HCT116 (cell line): ENCODE results near the gene GRK5. TPM values are rescaled to one million over a fixed set of nuclear protein-coding genes. Genes with fewer than 3 reads are reported as not detected.

Experiments used
- ATAC-seq: fragments of 200-7000 bp; cut with Tn5 transposase; 2 replicates; pipeline ENCODE4 v1.9.1; 2020; ENCODE audit warnings: mild to moderate bottlenecking, moderate library complexity
- BruUV-seq: library from RNA; stranded (reverse); fragments of 400-500 nt; replicated peaks from 2 replicates; lab custom pipeline; 2021; lab: Mats Ljungman, UMichigan
- CTCF ChIA-PET: fragments of 300-600 bp; sonication (Branson Sonifier 250); formaldehyde crosslinking; loops from one replicate; lab custom pipeline; 2021; ENCODE audit warnings: antibody characterized with exemption; lab: Charles Lee
- POLR2A ChIA-PET: fragments of 300-600, 350-600 bp; sonication (Branson Sonifier 250); formaldehyde crosslinking; loops from one replicate; lab custom pipeline; 2021; ENCODE audit warnings: antibody characterized with exemption; lab: Charles Lee
- RAD21 ChIA-PET, 2 experiments: fragments of 300-600 bp; sonication (Branson Sonifier 250); formaldehyde crosslinking; loops; one replicate each; lab custom pipeline; 2023; ENCODE audit warnings: low total read pairs in 2 of 2; ENCODE audit not compliant: uncharacterized antibody in 2 of 2, unreplicated experiment in 2 of 2, low non-redundant PET in 1 of 2; lab: Charles Lee
- DNase-seq: peaks from one replicate; pipeline ENCODE4 v3.0.0-alpha.2; 2010; ENCODE audit warnings: low read depth, low spot score
- H2AFZ ChIP-seq: fragments of 200-600 bp; shearing (Covaris generic), sonication (generic); 2 replicates; pipeline ENCODE4 v1.6.1; 2017; ENCODE audit warnings: low read depth, mixed run types, mixed read lengths, antibody characterized with exemption, low read length; ENCODE audit not compliant: poor library complexity, severe bottlenecking
- H3K27ac ChIP-seq: 2 replicates; pipeline ENCODE4 v1.5.1; 2012; ENCODE audit warnings: low read depth, low read length
- H3K27me3 ChIP-seq: fragments of 200-600 bp; sonication (generic); 2 replicates; pipeline ENCODE4 v1.6.1; 2016; ENCODE audit warnings: mixed run types, low read length, mixed read lengths; ENCODE audit not compliant: insufficient read depth
- H3K36me3 ChIP-seq, 2 experiments: fragments of 200-500 bp in 1 of 2; fragments of 200-600 bp in 1 of 2; sonication (Bioruptor generic) in 1 of 2; sonication (generic) in 1 of 2; 2 replicates each; pipeline versions ENCODE4 v1.5.1 to v1.6.1; 2014 to 2016; ENCODE audit warnings: low read length in 2 of 2, inconsistent platforms in 1 of 2, mixed read lengths in 1 of 2, mixed run types in 1 of 2; ENCODE audit not compliant: insufficient read depth in 2 of 2, control insufficient read depth in 1 of 2
- H3K4me1 ChIP-seq, 2 experiments: fragments of 200-600 bp in 1 of 2; sonication (generic) in 1 of 2; 2 replicates each; pipeline versions ENCODE4 v1.5.1 to v1.6.1; 2012 to 2017; ENCODE audit warnings: low read length in 2 of 2, inconsistent platforms in 1 of 2, mild to moderate bottlenecking in 1 of 2, mixed read lengths in 1 of 2, mixed run types in 1 of 2, moderate library complexity in 1 of 2; ENCODE audit not compliant: insufficient read depth in 2 of 2, control insufficient read depth in 1 of 2
- H3K4me2 ChIP-seq: fragments of 200-600 bp; sonication (generic); 2 replicates; pipeline ENCODE4 v1.6.1; 2017; ENCODE audit warnings: mixed run types, low read length, mixed read lengths
- H3K4me3 ChIP-seq, 2 experiments: fragments of 200-600 bp in 1 of 2; sonication (generic) in 1 of 2; replicated peaks in 1 of 2; 2 replicates each; pipeline ENCODE4 v1.5.1; 2011 to 2016; ENCODE audit warnings: low read length in 2 of 2, control low read depth in 1 of 2, low read depth in 1 of 2, mild to moderate bottlenecking in 1 of 2, mixed read lengths in 1 of 2, mixed run types in 1 of 2
- H3K79me2 ChIP-seq: fragments of 200-600 bp; sonication (generic); 2 replicates; pipeline ENCODE4 v1.6.1; 2017; ENCODE audit warnings: mild to moderate bottlenecking, mixed run types, low read length, moderate library complexity, mixed read lengths; ENCODE audit not compliant: insufficient read depth
- H3K9ac ChIP-seq: fragments of 200-600 bp; sonication (generic); 2 replicates; pipeline ENCODE4 v1.6.1; 2016; ENCODE audit warnings: low read length, mixed read lengths
- H3K9me2 ChIP-seq: fragments of 200-600 bp; sonication (generic), shearing (Covaris generic); 2 replicates; pipeline ENCODE4 v1.6.1; 2017; ENCODE audit warnings: mixed run types, mild to moderate bottlenecking, moderate library complexity; ENCODE audit not compliant: insufficient read depth
- H3K9me3 ChIP-seq, 2 experiments: fragments of 200-500 bp in 1 of 2; fragments of 200-600 bp in 1 of 2; sonication (Bioruptor generic) in 1 of 2; sonication (generic) in 1 of 2; 2 replicates each; pipeline ENCODE4 v1.6.1; 2014 to 2017; ENCODE audit warnings: low read length in 2 of 2, mixed read lengths in 2 of 2, inconsistent platforms in 1 of 2, low read depth in 1 of 2, mild to moderate bottlenecking in 1 of 2, mixed run types in 1 of 2, moderate library complexity in 1 of 2; ENCODE audit not compliant: control insufficient read depth in 1 of 2, insufficient read depth in 1 of 2
- H4K20me1 ChIP-seq: fragments of 200-600 bp; sonication (generic), shearing (Covaris generic); 2 replicates; pipeline ENCODE4 v1.6.1; 2017; ENCODE audit warnings: mixed run types, mild to moderate bottlenecking, moderate library complexity; ENCODE audit not compliant: insufficient read depth
- ATF3 ChIP-seq: IDR thresholded peaks from 2 replicates; pipeline ENCODE4 v1.6.1; 2012
- CBX3 ChIP-seq: IDR thresholded peaks from 2 replicates; pipeline ENCODE4 v1.6.1; 2012; ENCODE audit warnings: low read depth
- CEBPB ChIP-seq: IDR thresholded peaks from 2 replicates; pipeline ENCODE4 v1.6.1; 2012; ENCODE audit warnings: low read depth
- EGR1 ChIP-seq: IDR thresholded peaks from 2 replicates; pipeline ENCODE4 v1.6.1; 2012; ENCODE audit warnings: low read depth
- EZH2 ChIP-seq: fragments of 200-600 bp; sonication (generic); IDR thresholded peaks from 2 replicates; pipeline ENCODE4 v1.6.1; 2017; ENCODE audit warnings: antibody characterized with exemption, mixed run types
- EZH2phosphoT487 ChIP-seq: fragments of 200-600 bp; IDR thresholded peaks from 2 replicates; pipeline ENCODE4 v1.6.1; 2018; ENCODE audit warnings: antibody characterized with exemption, borderline replicate concordance
- FOSL1 ChIP-seq: IDR thresholded peaks from 2 replicates; pipeline ENCODE4 v1.6.1; 2012; ENCODE audit warnings: low read depth
- JUND ChIP-seq: IDR thresholded peaks from 2 replicates; pipeline ENCODE4 v1.6.1; 2012
- MAX ChIP-seq: IDR thresholded peaks from 2 replicates; pipeline ENCODE4 v1.6.1; 2012
- POLR2A ChIP-seq: IDR thresholded peaks from 2 replicates; pipeline ENCODE4 v1.7.0; 2011; ENCODE audit warnings: borderline replicate concordance; ENCODE audit not compliant: insufficient read depth, insufficient read length; ENCODE audit errors: extremely low read depth
- POLR2AphosphoS5 ChIP-seq: IDR thresholded peaks from 2 replicates; pipeline ENCODE4 v1.6.1; 2011; ENCODE audit warnings: mild to moderate bottlenecking, low read depth, low read length, moderate library complexity
- REST ChIP-seq: IDR thresholded peaks from 2 replicates; pipeline ENCODE4 v1.6.1; 2012; ENCODE audit warnings: low read depth
- SP1 ChIP-seq: IDR thresholded peaks from 2 replicates; pipeline ENCODE4 v1.6.1; 2012; ENCODE audit warnings: low read depth
- YY1 ChIP-seq: IDR thresholded peaks from 2 replicates; pipeline ENCODE4 v1.6.1; 2011; ENCODE audit warnings: low read length, low read depth, moderate library complexity, mild to moderate bottlenecking; ENCODE audit not compliant: insufficient replicate concordance; ENCODE audit errors: extremely low read depth
- ZFX ChIP-seq: fragments of 450-650 bp; IDR thresholded peaks from 2 replicates; pipeline ENCODE4 v1.6.1; 2017
- intact Hi-C: fragments of 100-400 bp; cut with micrococcal nuclease; formaldehyde crosslinking; loops from 2 replicates; pipeline ENCODE4 v1.10.0; 2022
- total RNA-seq: library from RNA; stranded (reverse); gene quantifications from one replicate; pipeline ENCODE4 v1.2.1, GENCODE V29; 2021; ENCODE audit not compliant: unreplicated experiment
- TF ChIP-seq, protein P1 (sequence below), 3 experiments: fragments of 200-600 bp in 1 of 3; sonication (generic) in 1 of 3; IDR thresholded peaks in 2 of 3; conservative IDR thresholded peaks in 1 of 3; 2 replicates each; pipeline ENCODE4 v1.5.1; 2012 to 2017; ENCODE audit warnings: low read depth in 2 of 3, low read length in 2 of 3, antibody characterized with exemption in 1 of 3, borderline replicate concordance in 1 of 3, control low read depth in 1 of 3, mild to moderate bottlenecking in 1 of 3, mixed read lengths in 1 of 3, mixed run types in 1 of 3, moderate library complexity in 1 of 3; ENCODE audit not compliant: insufficient read depth in 1 of 3
- TF ChIP-seq, protein P2 (sequence below): IDR thresholded peaks from 2 replicates; pipeline ENCODE4 v1.6.1; 2011; ENCODE audit warnings: mild to moderate bottlenecking, low read length, moderate library complexity; ENCODE audit not compliant: insufficient replicate concordance; ENCODE audit errors: extremely low read depth

Gene GRK5
- total RNA-seq, 1 experiment from 2014 or later: 7.3 TPM

GRCh38 chr10:119350502-119351097 is 143.2 kb downstream of the GRK5 start:
- RAD21 ChIA-PET: no interaction called here
- intact Hi-C loops: no loop called here
- no peak overlapping the region for H3K4me2 ChIP-seq
- H3K4me3 ChIP-seq: no peak overlapping the region
- CTCF ChIA-PET: no interaction called here
- POLR2A ChIA-PET: no interaction called here
- TF ChIP-seq CEBPB: no peak
- TF ChIP-seq, protein P1, sequence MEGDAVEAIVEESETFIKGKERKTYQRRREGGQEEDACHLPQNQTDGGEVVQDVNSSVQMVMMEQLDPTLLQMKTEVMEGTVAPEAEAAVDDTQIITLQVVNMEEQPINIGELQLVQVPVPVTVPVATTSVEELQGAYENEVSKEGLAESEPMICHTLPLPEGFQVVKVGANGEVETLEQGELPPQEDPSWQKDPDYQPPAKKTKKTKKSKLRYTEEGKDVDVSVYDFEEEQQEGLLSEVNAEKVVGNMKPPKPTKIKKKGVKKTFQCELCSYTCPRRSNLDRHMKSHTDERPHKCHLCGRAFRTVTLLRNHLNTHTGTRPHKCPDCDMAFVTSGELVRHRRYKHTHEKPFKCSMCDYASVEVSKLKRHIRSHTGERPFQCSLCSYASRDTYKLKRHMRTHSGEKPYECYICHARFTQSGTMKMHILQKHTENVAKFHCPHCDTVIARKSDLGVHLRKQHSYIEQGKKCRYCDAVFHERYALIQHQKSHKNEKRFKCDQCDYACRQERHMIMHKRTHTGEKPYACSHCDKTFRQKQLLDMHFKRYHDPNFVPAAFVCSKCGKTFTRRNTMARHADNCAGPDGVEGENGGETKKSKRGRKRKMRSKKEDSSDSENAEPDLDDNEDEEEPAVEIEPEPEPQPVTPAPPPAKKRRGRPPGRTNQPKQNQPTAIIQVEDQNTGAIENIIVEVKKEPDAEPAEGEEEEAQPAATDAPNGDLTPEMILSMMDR (IDR thresholded peaks at IDR 0.05 in 2 of 3, conservative IDR thresholded peaks at IDR 0.05 in 1 of 3; ENCODE audit: borderline replicate concordance in 1 of 3, insufficient read depth in 1 of 3, low read depth in 2 of 3, low read length in 2 of 3): no peak
- TF ChIP-seq ATF3: no peak
- no peak for TF ChIP-seq JUND
- TF ChIP-seq POLR2A: no peak
- TF ChIP-seq POLR2AphosphoS5: no peak
- no peak for TF ChIP-seq SP1
- TF ChIP-seq EZH2phosphoT487: no peak
- TF ChIP-seq REST: no peak
- no peak for TF ChIP-seq EZH2
- TF ChIP-seq, protein P2, sequence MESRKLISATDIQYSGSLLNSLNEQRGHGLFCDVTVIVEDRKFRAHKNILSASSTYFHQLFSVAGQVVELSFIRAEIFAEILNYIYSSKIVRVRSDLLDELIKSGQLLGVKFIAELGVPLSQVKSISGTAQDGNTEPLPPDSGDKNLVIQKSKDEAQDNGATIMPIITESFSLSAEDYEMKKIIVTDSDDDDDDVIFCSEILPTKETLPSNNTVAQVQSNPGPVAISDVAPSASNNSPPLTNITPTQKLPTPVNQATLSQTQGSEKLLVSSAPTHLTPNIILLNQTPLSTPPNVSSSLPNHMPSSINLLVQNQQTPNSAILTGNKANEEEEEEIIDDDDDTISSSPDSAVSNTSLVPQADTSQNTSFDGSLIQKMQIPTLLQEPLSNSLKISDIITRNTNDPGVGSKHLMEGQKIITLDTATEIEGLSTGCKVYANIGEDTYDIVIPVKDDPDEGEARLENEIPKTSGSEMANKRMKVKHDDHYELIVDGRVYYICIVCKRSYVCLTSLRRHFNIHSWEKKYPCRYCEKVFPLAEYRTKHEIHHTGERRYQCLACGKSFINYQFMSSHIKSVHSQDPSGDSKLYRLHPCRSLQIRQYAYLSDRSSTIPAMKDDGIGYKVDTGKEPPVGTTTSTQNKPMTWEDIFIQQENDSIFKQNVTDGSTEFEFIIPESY: no peak
- TF ChIP-seq ZFX: no peak
- no peak for TF ChIP-seq YY1
- no peak for TF ChIP-seq CBX3
- no peak for TF ChIP-seq MAX
- TF ChIP-seq FOSL1: no peak
- no peak for TF ChIP-seq EGR1
- no peaks in the 10 kb centered on the region for H3K9me2 ChIP-seq
- DNase-seq: no peak
- no peak overlapping the region for H3K27ac ChIP-seq
- no peaks in the 10 kb centered on the region; a peak in 1 of 4 replicates for H3K36me3 ChIP-seq
- H2AFZ ChIP-seq: no peak overlapping the region
- peaks cover 9 to 13% of the 10 kb centered on the region in 2 experiments; a peak in 2 of 4 replicates for H3K9me3 ChIP-seq
- H3K27me3 ChIP-seq: no peaks in the 10 kb centered on the region
- no peaks in the 10 kb centered on the region for H4K20me1 ChIP-seq
- no peak for ATAC-seq
- H3K4me1 ChIP-seq: no peaks in the 10 kb centered on the region
- no TSS peak for BruUV-seq
- H3K79me2 ChIP-seq: no peaks in the 10 kb centered on the region
- no peak overlapping the region for H3K9ac ChIP-seq
